Renal pelvis (tissue), 4 donors: ENCODE data around the gene PIK3CD. TPM values are rescaled to one million over a fixed set of nuclear protein-coding genes. Genes with fewer than 3 reads are reported as not detected.
"Not testable (repeated sequence)": the region's sequence is repeated elsewhere in the genome, so short reads cannot be mapped to it uniquely, and the experiment has no call there.

Experiments
- DNase-seq: peaks from one replicate; pipeline ENCODE4 v3.0.0-alpha.2; 2013
- polyA plus RNA-seq, 3 donors: library from polyadenylated mRNA; unstranded; fragments of 120-200 nt; gene quantifications; one replicate each; pipeline ENCODE4 v1.2.1, GENCODE V29; 2013; ENCODE audit not compliant: insufficient read length in 3 of 3

Gene PIK3CD
- polyA plus RNA-seq, 3 donors, result 7.0 to 10.4 (median 8.2) TPM

- no peak for DNase-seq
These were observed 32.4 kb upstream of the PIK3CD start for GRCh38 chr1:9618909-9619679.

DNA sequence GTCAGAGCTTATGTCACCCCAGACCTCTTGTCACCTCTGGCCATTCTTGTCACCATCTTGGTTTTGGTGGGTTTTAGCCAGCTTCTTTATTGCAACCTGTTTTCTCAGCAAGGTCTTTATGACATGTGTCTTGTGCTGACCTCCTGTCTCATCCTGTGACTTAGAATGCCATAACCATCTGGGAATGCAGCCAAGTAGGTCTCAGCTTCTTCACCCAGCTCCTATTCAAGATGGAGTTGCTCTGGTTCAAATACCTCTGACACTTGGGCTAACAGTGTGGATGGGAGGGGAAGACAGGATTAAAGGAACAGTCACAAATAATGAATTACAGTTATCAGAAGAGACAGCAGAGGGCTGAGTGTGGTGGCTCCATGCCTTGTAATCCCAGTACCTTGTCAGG is 30.5 kb upstream of the PIK3CD start:
- no peak for DNase-seq

GRCh38 chr1:9624081-9624480 is 27.4 kb upstream of the PIK3CD start:
- DNase-seq, result no peak

GRCh38 chr1:9625030-9625429 is 26.5 kb upstream of the PIK3CD start:
- DNase-seq, result not testable (repeated sequence)

DNA sequence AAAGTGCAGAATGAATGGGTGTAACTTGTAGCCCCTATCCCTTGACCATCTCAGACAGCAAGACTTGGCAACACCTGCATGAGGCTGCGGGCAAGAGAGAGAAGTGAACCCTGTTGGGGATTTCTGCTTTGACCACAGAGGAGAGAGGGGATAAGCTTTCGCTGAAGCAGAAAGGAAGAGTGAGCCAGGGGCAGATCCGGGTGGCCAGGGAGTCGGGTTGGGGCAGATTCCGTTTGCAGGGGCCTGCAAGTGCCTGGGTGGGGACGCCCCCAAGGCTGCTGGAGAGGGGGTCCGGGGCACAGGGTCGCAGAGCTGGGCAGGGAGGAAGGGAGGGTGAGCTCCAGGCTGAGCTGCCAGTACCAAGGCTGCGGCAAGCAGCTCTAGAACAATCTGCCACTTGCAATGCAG is 25.3 kb upstream of the PIK3CD start:
- no peak for DNase-seq

GRCh38 chr1:9628541-9629444 is 22.7 kb upstream of the PIK3CD start:
- DNase-seq, result no peak

GRCh38 chr1:9629445-9630201 is 21.9 kb upstream of the PIK3CD start:
- DNase-seq, result no peak

DNA sequence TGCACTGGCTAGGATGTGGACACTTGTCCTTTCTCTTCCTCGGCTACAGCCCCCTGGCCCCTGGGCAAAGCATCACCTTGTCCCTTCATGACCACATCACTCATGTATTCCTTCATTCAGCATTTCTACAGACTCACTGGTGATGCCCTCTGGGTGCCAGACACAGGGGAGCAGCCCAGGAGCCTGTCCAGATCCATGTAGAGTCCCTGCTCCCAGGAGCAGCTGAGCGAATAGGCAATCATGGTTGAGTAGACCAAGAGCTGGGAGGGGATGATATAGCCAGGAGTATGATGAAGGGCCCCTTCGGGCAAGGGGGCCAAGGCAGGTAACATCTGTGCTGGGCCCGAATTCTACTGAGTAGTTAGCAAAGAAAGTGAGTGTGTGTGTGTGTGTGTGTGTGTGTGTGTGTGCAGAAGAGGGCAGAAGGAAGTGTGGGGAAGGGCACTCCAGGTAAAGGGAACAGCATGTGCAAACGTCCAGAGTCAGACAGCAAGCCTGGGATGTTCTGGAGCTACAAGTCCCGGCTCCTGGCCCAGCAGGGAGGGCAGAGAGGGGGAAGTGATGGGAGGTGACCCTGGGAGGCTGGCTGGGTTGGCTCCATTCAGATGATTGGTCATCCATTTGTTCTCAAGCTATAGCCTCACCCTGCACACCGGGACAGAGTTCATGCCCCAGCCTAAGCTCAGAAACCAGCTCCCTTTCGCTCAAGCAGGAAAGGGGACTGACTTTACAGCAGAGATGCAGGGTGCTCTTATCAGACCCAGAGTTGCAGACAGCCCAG is 21.0 kb upstream of the PIK3CD start:
- DNase-seq, result no peak

- no peak for DNase-seq
These were observed 19.9 kb upstream of the PIK3CD start for GRCh38 chr1:9631613-9632012.

DNA sequence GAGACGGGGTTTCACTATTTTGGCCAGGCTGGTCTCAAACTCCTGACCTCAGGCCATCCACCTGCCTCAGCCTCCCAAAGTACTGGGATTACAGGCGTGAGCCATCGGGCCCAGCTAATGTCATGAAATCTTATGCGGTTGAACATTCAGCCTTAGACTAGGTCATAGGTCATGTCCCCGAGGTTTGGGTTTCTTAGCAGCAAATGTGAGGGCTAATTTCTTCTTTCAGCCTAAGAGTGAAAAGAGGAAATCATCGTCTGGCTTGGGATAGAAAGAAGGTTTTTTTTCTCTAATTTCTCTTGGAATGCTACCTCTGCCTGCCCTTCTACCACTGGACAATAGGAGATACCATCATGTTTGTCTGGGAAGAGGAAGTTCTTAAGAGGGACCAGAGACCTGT is 18.0 kb upstream of the PIK3CD start:
- DNase-seq, result no peak

GRCh38 chr1:9634582-9634981 is 16.9 kb upstream of the PIK3CD start:
- no peak for DNase-seq

DNA sequence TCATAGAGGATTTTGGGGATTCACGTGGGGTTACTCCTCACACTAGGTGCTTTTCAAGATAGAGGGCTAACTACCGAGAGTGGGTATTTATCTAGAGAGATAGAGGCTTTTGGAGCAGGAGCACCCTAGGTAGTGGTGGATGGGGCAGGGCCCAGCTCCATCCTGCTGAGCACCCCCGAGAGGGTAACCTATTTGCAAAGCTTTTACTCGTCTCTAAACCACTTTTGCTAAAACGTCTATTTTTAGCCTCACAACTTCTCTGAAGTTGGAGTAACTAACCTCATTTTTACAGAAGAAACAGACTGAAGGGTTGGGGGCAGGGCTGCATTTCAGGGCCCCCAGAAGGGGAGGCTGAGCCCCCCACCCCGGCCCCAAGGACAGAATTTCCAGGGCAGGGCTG is 12.3 kb upstream of the PIK3CD start:
- DNase-seq, result no peak

- no peak for DNase-seq
These were observed 7.9 kb upstream of the PIK3CD start for GRCh38 chr1:9643351-9644256.

GRCh38 chr1:9646037-9646436 is 5.5 kb upstream of the PIK3CD start:
- DNase-seq, result no peak

DNA sequence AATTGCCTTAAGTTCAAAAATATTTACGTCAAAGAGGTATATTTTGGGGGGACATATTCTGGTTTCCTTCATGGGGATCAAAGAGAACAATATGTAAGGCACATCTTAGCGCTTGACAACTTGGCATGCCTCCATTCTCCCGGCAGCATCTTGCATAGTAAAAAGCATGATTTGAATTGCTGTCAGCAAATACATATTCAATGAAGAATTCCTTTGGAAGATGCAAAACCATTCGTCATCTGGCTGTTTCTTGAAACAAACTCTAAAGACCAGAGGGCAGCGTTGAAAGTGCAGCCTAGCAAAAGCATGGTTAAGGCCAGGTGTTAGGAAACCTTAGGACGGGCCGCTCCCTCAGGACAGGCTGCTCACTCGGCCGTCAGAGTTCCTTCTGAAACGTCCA is 3.4 kb upstream of the PIK3CD start:
- no peak for DNase-seq

GRCh38 chr1:9649769-9650168 is 1.8 kb upstream of the PIK3CD start:
- peak; percentile 20 for DNase-seq

DNA sequence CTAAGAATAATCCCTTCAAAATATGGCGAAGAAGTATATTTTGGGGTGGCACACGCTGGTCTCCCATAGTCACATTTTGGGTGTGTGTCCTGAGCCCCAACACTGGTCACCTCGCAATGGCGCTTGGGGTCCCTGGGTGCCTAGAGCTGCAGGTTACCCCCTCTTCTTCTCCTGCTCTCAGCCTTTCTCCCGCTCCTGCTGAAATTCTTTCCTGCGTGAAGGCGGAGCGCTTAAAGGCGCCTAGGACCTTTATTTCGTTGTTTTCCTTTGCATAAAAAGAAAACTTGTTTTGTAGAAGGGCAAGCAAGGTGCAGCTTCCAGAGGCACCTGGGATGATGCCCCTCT is 339 bp upstream of the PIK3CD start:
- DNase-seq, result no peak

DNA sequence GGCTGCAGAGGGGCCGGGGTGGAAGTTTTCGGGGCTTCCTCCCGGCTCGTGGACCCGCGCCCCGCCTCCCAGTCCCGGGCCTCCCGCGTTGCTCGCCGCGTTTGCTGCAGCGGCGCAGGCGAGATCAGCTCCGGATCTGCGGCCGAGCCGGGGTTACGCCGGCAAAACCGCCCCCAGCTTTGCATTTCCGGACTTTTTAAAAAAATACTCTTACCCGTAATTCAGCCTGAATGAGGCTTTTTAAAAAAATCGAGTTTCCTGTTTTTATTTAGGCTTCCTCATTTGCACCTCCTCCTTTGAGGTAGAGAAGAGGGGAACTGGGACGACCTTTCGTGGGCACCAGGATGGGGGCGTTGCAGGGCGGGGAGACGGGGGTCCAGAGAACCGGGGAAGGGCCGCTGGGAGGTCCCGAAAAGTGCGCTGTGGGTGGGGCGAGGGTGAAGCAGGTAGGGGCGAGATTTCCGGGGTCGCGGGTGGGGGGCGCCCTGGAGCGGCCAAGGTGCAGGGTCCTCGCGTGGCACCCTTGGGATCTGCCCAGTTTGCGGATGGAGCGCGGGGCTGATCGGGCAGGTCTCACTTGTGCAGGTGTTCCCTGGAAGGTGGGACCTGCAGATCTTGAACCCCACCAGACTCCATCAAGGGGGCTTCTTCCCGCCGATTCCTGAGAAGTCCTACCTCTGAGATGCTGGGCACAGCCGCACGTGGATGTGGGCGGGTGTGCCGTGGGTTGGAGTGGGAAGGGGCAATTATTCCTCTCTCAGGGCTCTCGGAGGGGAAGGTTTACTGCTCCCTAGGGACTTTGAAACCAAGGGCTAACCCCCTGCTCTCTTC is 1.1 kb downstream of the PIK3CD start:
- DNase-seq, result no peak

DNA sequence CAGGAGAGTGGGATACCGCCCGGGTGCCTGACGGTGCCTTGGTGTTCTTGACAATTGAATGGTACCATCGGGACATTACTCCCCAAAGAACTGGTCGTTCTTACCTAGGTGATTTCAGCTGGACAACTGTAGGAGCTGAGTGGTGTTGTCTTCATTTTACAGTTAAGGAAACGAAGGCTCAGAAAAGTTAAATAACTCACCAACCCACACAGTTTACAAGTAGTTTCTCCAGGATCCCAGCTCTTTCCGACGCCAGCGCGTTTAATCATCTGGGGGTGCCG is 1.6 kb downstream of the PIK3CD start:
- no peak for DNase-seq

GRCh38 chr1:9653491-9654050 is 2.0 kb downstream of the PIK3CD start:
- no peak for DNase-seq
